Breast epithelium (tissue), 4 donors: ENCODE measurements around the gene GNS. TPM values are rescaled to one million over a fixed set of nuclear protein-coding genes. Genes with fewer than 3 reads are reported as not detected.

ENCODE experiments used
- DNase-seq, 2 donors: peaks; one replicate each; pipeline ENCODE4 v3.0.0-alpha.2; 2019; ENCODE audit warnings: low spot score in 2 of 2
- H3K27ac ChIP-seq, 2 donors: fragments of 200-600 bp; sonication (generic) in 1 of 2; one replicate each; pipeline ENCODE4 v1.5.1; 2016 to 2019; ENCODE audit warnings: mild to moderate bottlenecking in 1 of 2
- H3K27me3 ChIP-seq, 2 donors: fragments of 200-600 bp; sonication (generic) in 1 of 2; one replicate each; pipeline versions ENCODE4 v1.5.1 to v1.6.0; 2017 to 2019; ENCODE audit warnings: control low read depth in 1 of 2, mild to moderate bottlenecking in 1 of 2
- H3K36me3 ChIP-seq: fragments of 200-600 bp; one replicate; pipeline ENCODE4 v1.5.1; 2019
- H3K4me1 ChIP-seq, 2 donors: fragments of 200-600 bp; sonication (generic); one replicate each; pipeline ENCODE4 v1.5.1; 2016 to 2019; ENCODE audit warnings: control low read depth in 1 of 2
- H3K4me3 ChIP-seq, 3 donors: fragments of 200-600 bp; sonication (generic); 1 replicate in 2 of 3; 2 replicates in 1 of 3; pipeline ENCODE4 v1.5.1; 2016 to 2019; ENCODE audit warnings: mild to moderate bottlenecking in 3 of 3, moderate library complexity in 2 of 3
- H3K9me3 ChIP-seq, 2 donors: fragments of 200-600 bp; sonication (generic) in 1 of 2; one replicate each; pipeline ENCODE4 v1.5.1; 2016 to 2019; ENCODE audit warnings: control low read depth in 1 of 2
- POLR2A ChIP-seq: fragments of 450-650 bp; IDR thresholded peaks from one replicate; pipeline ENCODE4 v1.6.1; 2016; ENCODE audit warnings: antibody characterized with exemption, mild to moderate bottlenecking, moderate library complexity
- POLR2AphosphoS5 ChIP-seq, 3 donors: sonication (generic); formaldehyde crosslinking; IDR thresholded peaks; one replicate each; pipeline ENCODE4 v1.6.1; 2017; ENCODE audit warnings: antibody characterized with exemption in 3 of 3
- intact Hi-C: fragments of 100-400 bp; cut with DNase I; formaldehyde crosslinking; loops from one replicate; pipeline ENCODE4 v1.15.1; 2023; ENCODE audit warnings: low total_unique reads
- total RNA-seq, 3 donors: library from RNA; depleted of rRNA; stranded (reverse); fragments of >200 nt; gene quantifications; one replicate each; pipeline ENCODE4 v1.1.0, GENCODE V29; 2016
- TF ChIP-seq, protein P1 (sequence below), 3 donors: fragments of 450-650 bp; IDR thresholded peaks; one replicate each; pipeline ENCODE4 v1.5.1; 2016 to 2017; ENCODE audit warnings: antibody characterized with exemption in 3 of 3, mild to moderate bottlenecking in 3 of 3, moderate library complexity in 3 of 3

GNS gene
- total RNA-seq, 3 donors from 2014 or later, result 94.4 to 250 (median 98.6) TPM

DNA sequence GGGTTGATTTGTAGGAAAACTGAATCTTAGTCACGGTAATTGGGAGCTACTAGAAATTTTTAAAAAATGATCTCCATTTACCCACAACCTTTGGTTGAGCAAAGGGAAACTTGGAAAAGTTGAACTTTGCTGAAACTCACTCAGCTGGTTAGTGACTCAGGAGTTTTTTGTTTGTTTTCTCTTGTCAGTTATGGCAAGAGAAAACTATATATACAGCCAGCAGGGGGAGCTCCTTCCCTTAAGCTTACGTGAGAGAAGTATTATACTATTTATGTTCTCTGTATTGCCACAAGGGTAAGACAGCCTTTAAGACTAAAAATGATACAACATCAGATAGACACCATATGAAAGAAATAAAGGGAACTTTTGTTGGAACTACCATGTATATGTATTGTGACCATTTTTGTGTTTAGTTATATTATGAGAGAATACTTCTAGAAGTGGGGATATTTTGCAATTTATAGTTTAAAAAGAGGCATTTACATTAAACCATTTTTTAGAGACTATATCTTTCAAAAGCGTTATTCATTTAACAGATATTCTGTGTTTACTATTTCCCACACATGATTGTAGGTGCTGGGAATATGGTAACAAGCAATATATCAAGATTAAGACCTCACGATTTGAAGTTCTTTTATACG lies 37.1 kb upstream of the GNS start:
- peak in 1 of 2 donors; percentile 23 for DNase-seq
- intact Hi-C loops, result no loop called here
- Histone ChIP-seq H3K27me3 (no peaks in the 10 kb centered on the region), H3K36me3 (no peaks in the 10 kb centered on the region), H3K9me3 (no peaks in the 10 kb centered on the region), H3K4me3 (no peak overlapping the region), H3K4me1 (no peaks in the 10 kb centered on the region), H3K27ac (no peak overlapping the region)
- TF ChIP-seq, protein P1, sequence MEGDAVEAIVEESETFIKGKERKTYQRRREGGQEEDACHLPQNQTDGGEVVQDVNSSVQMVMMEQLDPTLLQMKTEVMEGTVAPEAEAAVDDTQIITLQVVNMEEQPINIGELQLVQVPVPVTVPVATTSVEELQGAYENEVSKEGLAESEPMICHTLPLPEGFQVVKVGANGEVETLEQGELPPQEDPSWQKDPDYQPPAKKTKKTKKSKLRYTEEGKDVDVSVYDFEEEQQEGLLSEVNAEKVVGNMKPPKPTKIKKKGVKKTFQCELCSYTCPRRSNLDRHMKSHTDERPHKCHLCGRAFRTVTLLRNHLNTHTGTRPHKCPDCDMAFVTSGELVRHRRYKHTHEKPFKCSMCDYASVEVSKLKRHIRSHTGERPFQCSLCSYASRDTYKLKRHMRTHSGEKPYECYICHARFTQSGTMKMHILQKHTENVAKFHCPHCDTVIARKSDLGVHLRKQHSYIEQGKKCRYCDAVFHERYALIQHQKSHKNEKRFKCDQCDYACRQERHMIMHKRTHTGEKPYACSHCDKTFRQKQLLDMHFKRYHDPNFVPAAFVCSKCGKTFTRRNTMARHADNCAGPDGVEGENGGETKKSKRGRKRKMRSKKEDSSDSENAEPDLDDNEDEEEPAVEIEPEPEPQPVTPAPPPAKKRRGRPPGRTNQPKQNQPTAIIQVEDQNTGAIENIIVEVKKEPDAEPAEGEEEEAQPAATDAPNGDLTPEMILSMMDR (IDR thresholded peaks at IDR 0.05), result peak; percentile 60 to 78 (median 74)
- no peak for TF ChIP-seq POLR2A

DNA sequence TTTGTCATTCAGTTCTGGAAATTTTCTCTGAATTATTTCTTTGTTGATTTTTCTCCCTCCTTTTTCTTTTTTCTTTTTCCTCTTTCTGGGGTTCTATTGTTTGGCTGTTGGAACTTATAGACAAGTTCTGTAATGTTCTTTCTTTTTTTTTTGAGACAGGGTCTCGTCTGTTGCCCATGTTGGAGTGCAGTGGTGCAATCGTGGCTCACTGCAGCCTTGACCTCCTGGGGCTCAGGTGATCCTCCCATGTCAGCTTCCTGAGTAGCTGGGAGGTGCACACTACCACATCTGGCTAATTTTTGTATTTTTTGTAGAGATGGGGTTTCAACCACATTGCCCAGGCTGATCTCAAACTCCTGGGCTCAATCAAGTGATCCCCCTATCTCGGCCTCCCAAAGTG lies 35.1 kb upstream of the GNS start:
- TF ChIP-seq, protein P1 (IDR thresholded peaks at IDR 0.05), result no peak
- TF ChIP-seq POLR2A (no peak), POLR2AphosphoS5 (IDR thresholded peaks at IDR 0.05) (no peak)
- Histone ChIP-seq H3K27ac (no peak overlapping the region), H3K4me3 (no peak overlapping the region), H3K36me3 (no peaks in the 10 kb centered on the region), H3K4me1 (no peaks in the 10 kb centered on the region), H3K27me3 (no peaks in the 10 kb centered on the region), H3K9me3 (no peaks in the 10 kb centered on the region)
- DNase-seq, result no peak
- intact Hi-C loops, result no loop called here

DNA sequence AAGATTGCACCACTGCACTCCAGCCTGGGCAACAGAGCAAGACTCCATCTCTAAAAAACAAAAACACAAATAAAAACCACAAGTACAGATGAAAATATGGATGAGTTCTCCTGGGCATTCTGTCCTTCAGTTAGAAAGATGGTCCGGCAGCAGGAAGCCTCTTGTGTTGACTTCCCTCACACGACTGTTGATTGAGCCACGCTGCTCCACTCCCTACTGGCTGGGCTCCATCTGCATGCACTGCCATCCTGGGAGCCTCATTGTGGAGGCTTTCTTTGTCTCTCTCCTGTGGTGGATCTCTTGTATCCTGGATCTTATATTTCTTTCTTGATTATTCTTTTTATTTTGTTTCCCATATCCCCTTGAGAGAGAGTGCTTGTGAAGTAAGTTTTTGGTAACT lies 34.4 kb upstream of the GNS start:
- Histone ChIP-seq H3K27ac (no peak overlapping the region), H3K27me3 (no peaks in the 10 kb centered on the region), H3K4me3 (no peak overlapping the region), H3K9me3 (no peaks in the 10 kb centered on the region), H3K36me3 (no peaks in the 10 kb centered on the region), H3K4me1 (no peaks in the 10 kb centered on the region)
- TF ChIP-seq POLR2AphosphoS5 (IDR thresholded peaks at IDR 0.05) (no peak), POLR2A (no peak)
- TF ChIP-seq, protein P1 (IDR thresholded peaks at IDR 0.05), result no peak
- intact Hi-C loops, result no loop called here
- DNase-seq, result no peak

DNA sequence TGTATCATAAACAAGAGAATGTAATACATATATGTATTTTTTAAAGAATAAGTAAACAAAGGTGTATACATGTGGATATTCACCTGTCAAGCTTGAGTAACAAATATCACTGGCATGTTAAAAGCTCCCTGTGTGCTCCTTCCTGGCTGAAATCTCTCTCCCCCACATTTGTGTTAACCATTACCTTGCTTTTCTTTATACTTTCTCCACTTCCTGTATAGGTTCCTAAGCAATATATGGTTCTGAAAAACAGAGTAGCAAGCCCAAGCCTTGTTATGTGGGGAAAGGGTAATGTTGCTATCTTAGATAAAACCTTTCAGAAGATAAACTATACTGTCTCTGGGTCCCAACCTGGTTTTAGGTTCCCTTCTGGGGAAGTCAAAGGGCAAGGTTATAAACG lies 32.9 kb upstream of the GNS start:
- no peaks in the 10 kb centered on the region for H3K4me1 ChIP-seq
- intact Hi-C loops, result no loop called here
- no peak overlapping the region for H3K27ac ChIP-seq
- no peak overlapping the region for H3K4me3 ChIP-seq
- H3K9me3 ChIP-seq, result no peaks in the 10 kb centered on the region
- H3K36me3 ChIP-seq, result no peaks in the 10 kb centered on the region
- TF ChIP-seq POLR2AphosphoS5 (IDR thresholded peaks at IDR 0.05), result no peak
- TF ChIP-seq, protein P1 (IDR thresholded peaks at IDR 0.05), result no peak
- no peak for TF ChIP-seq POLR2A
- no peak for DNase-seq
- no peaks in the 10 kb centered on the region for H3K27me3 ChIP-seq

DNA sequence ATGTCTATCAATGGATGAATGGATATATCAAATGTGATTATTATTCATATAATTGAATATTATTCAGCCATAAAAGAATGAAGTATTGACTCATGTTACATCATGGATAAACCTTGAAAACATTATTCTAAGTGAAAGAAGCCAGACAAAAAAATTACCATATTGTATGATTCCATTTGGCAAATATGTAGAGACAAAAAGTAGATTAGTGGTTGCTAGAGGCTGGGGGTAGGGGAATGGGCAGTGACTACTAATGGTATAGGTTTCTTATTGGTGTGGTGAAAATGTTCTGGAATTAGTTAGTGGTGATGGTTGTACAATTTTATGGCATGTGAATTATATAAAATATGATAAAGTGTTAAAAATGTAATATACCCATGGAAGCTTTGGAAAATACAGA lies 31.8 kb upstream of the GNS start:
- no peaks in the 10 kb centered on the region for H3K36me3 ChIP-seq
- no peak overlapping the region for H3K4me3 ChIP-seq
- intact Hi-C loops, result no loop called here

More for the DNA sequence above, 31.8 kb upstream of the GNS start:
- Histone ChIP-seq H3K4me1 (no peaks in the 10 kb centered on the region), H3K27me3 (no peaks in the 10 kb centered on the region), H3K27ac (no peak overlapping the region), H3K9me3 (no peaks in the 10 kb centered on the region)
- DNase-seq, result no peak
- TF ChIP-seq POLR2A (no peak), POLR2AphosphoS5 (IDR thresholded peaks at IDR 0.05) (no peak)
- TF ChIP-seq, protein P1 (IDR thresholded peaks at IDR 0.05), result no peak
